Measurements from ENCODE around the gene OSBPL2.

DNA sequence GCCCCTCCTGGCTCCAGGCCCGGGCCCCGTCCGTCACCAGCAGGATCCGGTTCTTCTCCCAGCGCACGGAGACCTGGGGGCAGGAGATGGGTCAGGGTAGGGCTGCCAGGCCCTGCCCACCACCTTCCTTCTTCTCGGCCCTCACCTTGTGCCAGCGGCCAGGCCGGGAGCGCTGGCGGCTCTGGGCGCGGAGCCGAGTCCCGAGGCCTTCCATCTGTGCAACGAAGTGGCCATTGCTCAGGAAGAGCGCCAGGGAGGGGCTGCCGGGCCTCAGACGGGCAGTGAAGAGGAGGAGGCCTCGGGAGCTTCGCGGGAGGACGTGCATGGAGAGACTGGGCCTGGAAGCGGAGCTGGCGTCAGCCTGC, 72.4 kb downstream of the OSBPL2 start:
- TF ChIP-seq CTCF (IDR thresholded peaks at IDR 0.05), result no peak
- no peak for TF ChIP-seq POLR2A (IDR thresholded peaks at IDR 0.05)
